Transverse colon (tissue), 4 donors: ENCODE results near the gene UROC1. TPM values are rescaled to one million over a fixed set of nuclear protein-coding genes. Genes with fewer than 3 reads are reported as not detected.

Experiments used
- DNase-seq: peaks from one replicate; pipeline ENCODE4 v3.0.0-alpha.2; 2019
- H3K27ac ChIP-seq, 4 donors: fragments of 200-600 bp; sonication (generic); 2 replicates each; pipeline ENCODE4 v1.5.1; 2016 to 2018; ENCODE audit warnings: inconsistent platforms in 4 of 4
- H3K27me3 ChIP-seq: fragments of 200-600 bp; sonication (generic); 2 replicates; pipeline ENCODE4 v1.5.1; 2017; ENCODE audit warnings: inconsistent platforms
- H3K36me3 ChIP-seq, 4 donors: fragments of 200-600 bp; sonication (generic); 2 replicates each; pipeline ENCODE4 v1.5.1; 2017 to 2019; ENCODE audit warnings: inconsistent platforms in 4 of 4
- H3K4me1 ChIP-seq, 4 donors: fragments of 200-600 bp; sonication (generic); 2 replicates each; pipeline ENCODE4 v1.5.1; 2017 to 2020; ENCODE audit warnings: inconsistent platforms in 4 of 4
- H3K4me3 ChIP-seq, 4 donors: fragments of 200-600 bp; sonication (generic); 1 replicate in 1 of 4; 2 replicates in 3 of 4; pipeline versions ENCODE4 v1.5.1 to v1.6.1; 2017 to 2019; ENCODE audit warnings: inconsistent platforms in 4 of 4
- H3K9me3 ChIP-seq, 2 donors: fragments of 200-600 bp; sonication (generic); 2 replicates each; pipeline ENCODE4 v1.5.1; 2017 to 2019; ENCODE audit warnings: inconsistent platforms in 2 of 2
- EP300 ChIP-seq: sonication (generic); formaldehyde crosslinking; IDR thresholded peaks from one replicate; pipeline ENCODE4 v1.6.1; 2017; ENCODE audit warnings: antibody characterized with exemption, low read depth
- POLR2A ChIP-seq: fragments of 450-650 bp; IDR thresholded peaks from one replicate; pipeline ENCODE4 v1.6.1; 2016; ENCODE audit warnings: antibody characterized with exemption, mild to moderate bottlenecking, moderate library complexity
- POLR2AphosphoS5 ChIP-seq, 3 donors: sonication (generic); formaldehyde crosslinking; IDR thresholded peaks; one replicate each; pipeline ENCODE4 v1.6.1; 2016; ENCODE audit warnings: antibody characterized with exemption in 3 of 3
- WGBS, 2 donors: methylation state at CpG; one replicate each; pipeline ENCODE4 v1.1.5; 2018; ENCODE audit warnings: low coverage in 1 of 2; 5-methylcytosine and 5-hydroxymethylcytosine counted together
- in situ Hi-C, 4 donors: fragments of 200-750 bp; cut with MboI; loops; one replicate each; pipeline versions ENCODE4 v1.15.0 to v1.15.1; 2017; ENCODE audit warnings: low sequenced_read_pairs in 3 of 4, low pct_ligation_motif_present in 1 of 4, low pct_unique_long_range_greater_than_20kb in 1 of 4
- intact Hi-C: fragments of 100-400 bp; cut with DNase I; formaldehyde crosslinking; loops from one replicate; pipeline ENCODE4 v1.15.1; 2023; ENCODE audit warnings: low total_unique reads
- total RNA-seq, 4 donors: library from RNA; depleted of rRNA; stranded (reverse); fragments of >200 nt; gene quantifications; one replicate each; pipeline ENCODE4 v1.1.0, GENCODE V29; 2016
- TF ChIP-seq, protein P1 (sequence below), 5 experiments: fragments of 200-600 bp in 3 of 5; fragments of 450-650 bp in 2 of 5; sonication (generic) in 3 of 5; IDR thresholded peaks; 1 replicate in 2 of 5; 2 replicates in 3 of 5; pipeline ENCODE4 v1.5.1; 2016 to 2017; ENCODE audit warnings: antibody characterized with exemption in 5 of 5, inconsistent platforms in 3 of 5, mild to moderate bottlenecking in 2 of 5, moderate library complexity in 1 of 5

UROC1 gene
- total RNA-seq, 4 donors from 2014 or later: not detected

GRCh38 chr3:126460381-126460780 is 57.2 kb downstream of the UROC1 start:
- H3K9me3 ChIP-seq: no peaks in the 10 kb centered on the region
- TF ChIP-seq EP300 (no peak), POLR2AphosphoS5 (IDR thresholded peaks at IDR 0.05) (no peak), POLR2A (no peak)
- TF ChIP-seq, protein P1, sequence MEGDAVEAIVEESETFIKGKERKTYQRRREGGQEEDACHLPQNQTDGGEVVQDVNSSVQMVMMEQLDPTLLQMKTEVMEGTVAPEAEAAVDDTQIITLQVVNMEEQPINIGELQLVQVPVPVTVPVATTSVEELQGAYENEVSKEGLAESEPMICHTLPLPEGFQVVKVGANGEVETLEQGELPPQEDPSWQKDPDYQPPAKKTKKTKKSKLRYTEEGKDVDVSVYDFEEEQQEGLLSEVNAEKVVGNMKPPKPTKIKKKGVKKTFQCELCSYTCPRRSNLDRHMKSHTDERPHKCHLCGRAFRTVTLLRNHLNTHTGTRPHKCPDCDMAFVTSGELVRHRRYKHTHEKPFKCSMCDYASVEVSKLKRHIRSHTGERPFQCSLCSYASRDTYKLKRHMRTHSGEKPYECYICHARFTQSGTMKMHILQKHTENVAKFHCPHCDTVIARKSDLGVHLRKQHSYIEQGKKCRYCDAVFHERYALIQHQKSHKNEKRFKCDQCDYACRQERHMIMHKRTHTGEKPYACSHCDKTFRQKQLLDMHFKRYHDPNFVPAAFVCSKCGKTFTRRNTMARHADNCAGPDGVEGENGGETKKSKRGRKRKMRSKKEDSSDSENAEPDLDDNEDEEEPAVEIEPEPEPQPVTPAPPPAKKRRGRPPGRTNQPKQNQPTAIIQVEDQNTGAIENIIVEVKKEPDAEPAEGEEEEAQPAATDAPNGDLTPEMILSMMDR (IDR thresholded peaks at IDR 0.05): no peak
- no peaks in the 10 kb centered on the region for H3K4me1 ChIP-seq
- no peak overlapping the region for H3K27ac ChIP-seq
- in situ Hi-C loops (no loop called here), intact Hi-C loops (no loop called here)
- H3K4me3 ChIP-seq: no peak overlapping the region
- no peak for DNase-seq
- peaks cover 0 to 70% (median 26%) of the 10 kb centered on the region in 4 donors for H3K36me3 ChIP-seq
- no peaks in the 10 kb centered on the region for H3K27me3 ChIP-seq
- WGBS, 2 donors: 82% methylated on average over 7 of the region's 7 CpGs; no CpG with 5 or more reads in 1 of the 2 donors

GRCh38 chr3:126459763-126460127 is 57.8 kb downstream of the UROC1 start:
- no peak for DNase-seq
- Histone ChIP-seq H3K4me1 (no peaks in the 10 kb centered on the region), H3K36me3 (peaks cover 0 to 70% (median 23%) of the 10 kb centered on the region in 4 donors), H3K4me3 (no peak overlapping the region), H3K27me3 (no peaks in the 10 kb centered on the region), H3K9me3 (no peaks in the 10 kb centered on the region), H3K27ac (no peak overlapping the region)
- intact Hi-C loops: no loop called here
- 94 to 100% methylated on average over 2 to 9 of the region's 9 CpGs for WGBS, 2 donors
- in situ Hi-C loops: no loop called here
- no peak for TF ChIP-seq POLR2A
- TF ChIP-seq EP300: no peak
- TF ChIP-seq, protein P1 (IDR thresholded peaks at IDR 0.05): no peak
- TF ChIP-seq POLR2AphosphoS5 (IDR thresholded peaks at IDR 0.05): no peak

- TF ChIP-seq, protein P1 (IDR thresholded peaks at IDR 0.05): no peak
- TF ChIP-seq EP300: no peak
- no peak for TF ChIP-seq POLR2AphosphoS5 (IDR thresholded peaks at IDR 0.05)
- TF ChIP-seq POLR2A: no peak
- H3K4me1 ChIP-seq: no peaks in the 10 kb centered on the region
- intact Hi-C loops (no loop called here), in situ Hi-C loops (no loop called here)
- H3K36me3 ChIP-seq: peaks cover 0 to 71% (median 24%) of the 10 kb centered on the region in 4 donors
- no peak overlapping the region for H3K27ac ChIP-seq
- H3K4me3 ChIP-seq: no peak overlapping the region
- H3K27me3 ChIP-seq: no peaks in the 10 kb centered on the region
- H3K9me3 ChIP-seq: no peaks in the 10 kb centered on the region
- DNase-seq: no peak
- WGBS, 2 donors: 86 to 100% methylated on average over 3 to 7 of the region's 7 CpGs
Observed at GRCh38 chr3:126459111-126459762, 58.3 kb downstream of the UROC1 start.

DNA sequence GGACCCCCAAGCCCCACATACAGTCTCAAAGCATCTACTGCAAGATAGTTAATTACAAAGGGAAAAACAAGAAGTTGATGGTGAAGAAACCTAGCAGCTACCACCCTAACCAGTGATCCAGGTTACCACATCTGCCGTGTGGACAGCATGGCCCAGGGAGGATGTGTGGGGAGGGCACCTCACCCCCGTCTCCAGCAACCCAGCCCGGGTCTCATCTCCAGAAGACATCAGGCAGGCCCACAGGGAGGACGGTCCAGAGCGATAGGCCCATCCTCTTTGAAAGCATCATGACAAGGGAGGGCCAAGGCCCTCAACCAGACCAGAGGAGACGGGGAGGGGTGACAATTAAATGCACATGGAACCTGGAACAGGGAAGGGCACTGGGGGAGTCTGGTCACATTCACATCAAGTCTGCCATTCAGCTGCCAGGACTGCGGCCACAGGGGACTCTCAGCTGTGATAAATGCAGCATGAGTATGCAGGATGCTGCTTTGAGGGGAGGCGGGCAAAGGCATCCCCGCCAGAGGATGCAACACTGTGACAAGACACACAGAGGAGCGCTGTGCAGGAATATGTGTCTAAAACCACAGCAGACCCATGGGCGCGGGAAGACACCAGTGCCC is 60.7 kb downstream of the UROC1 start:
- Histone ChIP-seq H3K4me3 (no peak overlapping the region), H3K27ac (no peak overlapping the region), H3K36me3 (peaks cover 0 to 60% (median 26%) of the 10 kb centered on the region in 4 donors), H3K9me3 (no peaks in the 10 kb centered on the region), H3K27me3 (no peaks in the 10 kb centered on the region), H3K4me1 (no peaks in the 10 kb centered on the region)
- 82% methylated on average over 12 of the region's 12 CpGs; no CpG with 5 or more reads in 1 of the 2 donors for WGBS, 2 donors
- DNase-seq: no peak
- TF ChIP-seq EP300: no peak
- TF ChIP-seq, protein P1 (IDR thresholded peaks at IDR 0.05): no peak
- no peak for TF ChIP-seq POLR2AphosphoS5 (IDR thresholded peaks at IDR 0.05)
- no peak for TF ChIP-seq POLR2A
- intact Hi-C loops: no loop called here
- in situ Hi-C loops: no loop called here
